MM.1S (cell line): Measurements from ENCODE around the gene ETNK1.

Experiments
- DNase-seq: peaks from one replicate; pipeline ENCODE4 v3.0.0-alpha.2; 2015
- H2AFZ ChIP-seq: fragments of 300-600 bp; sonication (generic); 2 replicates; pipeline ENCODE4 v1.6.0; 2016; ENCODE audit warnings: antibody characterized with exemption, low read length
- H3F3A ChIP-seq: fragments of 300-600 bp; sonication (generic); 2 replicates; pipeline ENCODE4 v1.6.1; 2016; ENCODE audit warnings: mild to moderate bottlenecking, antibody characterized with exemption, low read length, moderate library complexity, mixed read lengths; ENCODE audit not compliant: insufficient read depth
- H3K27ac ChIP-seq: fragments of 300-600 bp; sonication (generic); 2 replicates; pipeline ENCODE4 v1.5.1; 2016; ENCODE audit warnings: mild to moderate bottlenecking, low read length
- H3K27me3 ChIP-seq: fragments of 300-600 bp; sonication (generic); replicated peaks from 2 replicates; pipeline ENCODE4 v1.6.0; 2016; ENCODE audit warnings: low read length; ENCODE audit not compliant: insufficient read depth
- H3K36me3 ChIP-seq: fragments of 300-600 bp; sonication (generic); replicated peaks from 2 replicates; pipeline ENCODE4 v1.6.1; 2016; ENCODE audit warnings: mild to moderate bottlenecking, low read length, mixed read lengths; ENCODE audit not compliant: insufficient read depth
- H3K4me1 ChIP-seq: fragments of 300-600 bp; sonication (generic); 2 replicates; pipeline ENCODE4 v1.6.1; 2016; ENCODE audit warnings: low read length, mixed read lengths
- H3K4me2 ChIP-seq: fragments of 300-600 bp; sonication (generic); 2 replicates; pipeline ENCODE4 v1.6.0; 2016; ENCODE audit warnings: low read depth, low read length
- H3K4me3 ChIP-seq: fragments of 300-600 bp; sonication (generic); 2 replicates; pipeline ENCODE4 v1.5.1; 2016; ENCODE audit warnings: low read length, mixed read lengths
- H3K79me2 ChIP-seq: fragments of 300-600 bp; sonication (generic); 2 replicates; pipeline ENCODE4 v1.6.1; 2016; ENCODE audit warnings: mixed run types, low read length, mixed read lengths
- H3K9ac ChIP-seq: fragments of 300-600 bp; sonication (generic); 2 replicates; pipeline ENCODE4 v1.6.1; 2016; ENCODE audit warnings: low read length, mixed read lengths
- H3K9me2 ChIP-seq: fragments of 300-600 bp; sonication (generic); replicated peaks from 2 replicates; pipeline ENCODE4 v1.6.1; 2016; ENCODE audit warnings: mild to moderate bottlenecking, low read length, mixed read lengths; ENCODE audit not compliant: insufficient read depth
- H3K9me3 ChIP-seq: fragments of 300-600 bp; sonication (generic); replicated peaks from 2 replicates; pipeline ENCODE4 v1.6.1; 2016; ENCODE audit warnings: mild to moderate bottlenecking, low read length, mixed read lengths; ENCODE audit not compliant: insufficient read depth
- H4K20me1 ChIP-seq: fragments of 300-600 bp; sonication (generic); 2 replicates; pipeline ENCODE4 v1.6.1; 2016; ENCODE audit warnings: mild to moderate bottlenecking, low read length, moderate library complexity, mixed read lengths; ENCODE audit not compliant: insufficient read depth
- EZH2 ChIP-seq: fragments of 300-600 bp; sonication (generic); optimal IDR thresholded peaks from 2 replicates; pipeline ENCODE3; 2017; ENCODE audit warnings: low read depth, mild to moderate bottlenecking, antibody characterized with exemption, low read length, mixed read lengths
- EZH2phosphoT487 ChIP-seq: fragments of 300-600 bp; sonication (generic); IDR thresholded peaks from 2 replicates; pipeline ENCODE4 v1.6.1; 2018; ENCODE audit warnings: antibody characterized with exemption, low read length
- TF ChIP-seq, protein P1 (sequence below): fragments of 300-600 bp; sonication (generic); IDR thresholded peaks from 2 replicates; pipeline ENCODE4 v1.5.1; 2016; ENCODE audit warnings: antibody characterized with exemption, low read length, mixed read lengths

Gene ETNK1

GRCh38 chr12:22640851-22641250 lies 15.9 kb downstream of the ETNK1 start:
- no peaks in the 10 kb centered on the region for H3K9me3 ChIP-seq
- H3K27ac ChIP-seq: no peak overlapping the region
- no peak overlapping the region for H3K9ac ChIP-seq
- H4K20me1 ChIP-seq: no peaks in the 10 kb centered on the region
- H3K27me3 ChIP-seq: no peaks in the 10 kb centered on the region
- H3K36me3 ChIP-seq: no peaks in the 10 kb centered on the region; the same call in 1 of the 2 replicates
- no peak for DNase-seq
- no peak overlapping the region for H3K4me3 ChIP-seq
- no peak overlapping the region for H3K4me2 ChIP-seq
- H2AFZ ChIP-seq: no peak overlapping the region
- no peaks in the 10 kb centered on the region for H3K9me2 ChIP-seq
- no peaks in the 10 kb centered on the region for H3K4me1 ChIP-seq
- peaks cover 68% of the 10 kb centered on the region for H3K79me2 ChIP-seq
- TF ChIP-seq, protein P1, sequence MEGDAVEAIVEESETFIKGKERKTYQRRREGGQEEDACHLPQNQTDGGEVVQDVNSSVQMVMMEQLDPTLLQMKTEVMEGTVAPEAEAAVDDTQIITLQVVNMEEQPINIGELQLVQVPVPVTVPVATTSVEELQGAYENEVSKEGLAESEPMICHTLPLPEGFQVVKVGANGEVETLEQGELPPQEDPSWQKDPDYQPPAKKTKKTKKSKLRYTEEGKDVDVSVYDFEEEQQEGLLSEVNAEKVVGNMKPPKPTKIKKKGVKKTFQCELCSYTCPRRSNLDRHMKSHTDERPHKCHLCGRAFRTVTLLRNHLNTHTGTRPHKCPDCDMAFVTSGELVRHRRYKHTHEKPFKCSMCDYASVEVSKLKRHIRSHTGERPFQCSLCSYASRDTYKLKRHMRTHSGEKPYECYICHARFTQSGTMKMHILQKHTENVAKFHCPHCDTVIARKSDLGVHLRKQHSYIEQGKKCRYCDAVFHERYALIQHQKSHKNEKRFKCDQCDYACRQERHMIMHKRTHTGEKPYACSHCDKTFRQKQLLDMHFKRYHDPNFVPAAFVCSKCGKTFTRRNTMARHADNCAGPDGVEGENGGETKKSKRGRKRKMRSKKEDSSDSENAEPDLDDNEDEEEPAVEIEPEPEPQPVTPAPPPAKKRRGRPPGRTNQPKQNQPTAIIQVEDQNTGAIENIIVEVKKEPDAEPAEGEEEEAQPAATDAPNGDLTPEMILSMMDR: no peak
- TF ChIP-seq EZH2phosphoT487 (no peak), EZH2 (no peak)
- H3F3A ChIP-seq: no peaks in the 10 kb centered on the region

DNA sequence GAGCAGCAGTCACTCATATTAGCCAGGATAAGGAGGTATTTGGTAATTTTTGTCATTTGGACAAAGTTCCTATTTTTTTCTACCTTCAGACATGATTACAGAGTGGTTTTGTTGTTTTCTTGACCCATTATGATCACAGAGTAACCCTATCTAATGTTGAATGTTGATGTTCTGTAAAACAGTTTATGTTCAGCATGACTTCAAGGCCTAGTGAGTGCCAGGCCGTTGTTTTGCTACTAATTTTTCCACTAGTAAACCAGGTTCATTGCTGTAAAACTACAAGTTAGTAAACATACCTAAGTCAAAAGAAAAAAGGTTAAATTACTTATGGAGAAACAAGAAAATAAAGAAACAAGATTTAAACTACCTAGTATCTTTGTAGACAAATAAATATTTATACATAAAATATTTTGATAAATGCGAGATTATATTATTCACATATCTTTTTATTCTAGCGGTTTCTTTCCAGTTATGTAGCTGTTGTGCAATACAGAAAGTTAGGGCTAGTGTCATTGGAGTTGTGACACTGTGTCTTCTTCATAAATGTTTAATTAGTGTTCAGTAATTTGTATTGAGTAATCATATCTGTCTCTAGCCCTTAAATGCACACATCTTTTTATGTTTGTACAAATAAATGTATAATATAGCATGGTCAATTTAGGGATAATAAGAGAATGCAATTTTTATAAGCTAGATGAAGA lies 16.5 kb downstream of the ETNK1 start:
- DNase-seq: no peak
- Histone ChIP-seq H3K9ac (no peak overlapping the region), H3K36me3 (no peaks in the 10 kb centered on the region; the same call in 1 of the 2 replicates), H3K9me2 (no peaks in the 10 kb centered on the region), H2AFZ (no peak overlapping the region), H3K4me2 (no peak overlapping the region), H3K27ac (no peak overlapping the region), H3K4me1 (no peaks in the 10 kb centered on the region), H3K9me3 (no peaks in the 10 kb centered on the region), H3K27me3 (no peaks in the 10 kb centered on the region), H3K4me3 (no peak overlapping the region), H4K20me1 (no peaks in the 10 kb centered on the region), H3K79me2 (peaks cover 62% of the 10 kb centered on the region), H3F3A (no peaks in the 10 kb centered on the region)
- TF ChIP-seq, protein P1: no peak
- no peak for TF ChIP-seq EZH2phosphoT487

DNA sequence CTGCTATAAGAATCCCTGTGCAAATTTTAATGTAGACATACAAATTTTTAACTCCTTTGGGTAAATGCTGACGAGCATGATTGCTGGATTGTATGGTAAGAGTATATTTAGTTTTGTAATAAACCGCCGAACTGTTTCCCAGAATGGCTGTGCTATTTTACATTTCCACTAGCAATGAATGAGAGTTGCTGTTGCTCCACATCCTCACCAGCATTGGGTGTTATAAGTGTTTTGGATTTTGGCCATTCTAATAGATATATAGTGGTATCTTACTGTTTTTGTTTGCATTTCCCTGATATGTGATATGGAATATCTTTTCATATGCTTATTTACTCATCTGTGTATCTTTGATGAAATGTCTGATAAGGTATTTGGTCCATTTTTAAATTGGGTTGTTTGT lies 23.7 kb downstream of the ETNK1 start:
- Histone ChIP-seq H3K4me2 (no peak overlapping the region), H3K4me3 (no peak overlapping the region), H3F3A (no peaks in the 10 kb centered on the region), H4K20me1 (no peaks in the 10 kb centered on the region), H2AFZ (no peak overlapping the region), H3K9me2 (no peaks in the 10 kb centered on the region), H3K36me3 (no peaks in the 10 kb centered on the region), H3K9ac (no peak overlapping the region), H3K27ac (no peak overlapping the region), H3K27me3 (no peaks in the 10 kb centered on the region), H3K4me1 (no peaks in the 10 kb centered on the region), H3K9me3 (no peaks in the 10 kb centered on the region), H3K79me2 (peaks cover 60% of the 10 kb centered on the region)
- DNase-seq: no peak
- TF ChIP-seq, protein P1: no peak
- TF ChIP-seq EZH2 (no peak), EZH2phosphoT487 (no peak)
